Pancreas (tissue), 10 donors: Measurements from ENCODE around the gene SNX12. TPM values are rescaled to one million over a fixed set of nuclear protein-coding genes. Genes with fewer than 3 reads are reported as not detected.

ENCODE experiments used
- ATAC-seq, 4 donors: fragments of 200-7000 bp; cut with Tn5 transposase; one replicate each; pipeline versions ENCODE4 v1.8.0 to v1.9.1; 2020; ENCODE audit warnings: mild to moderate bottlenecking in 4 of 4, moderate library complexity in 4 of 4
- DNase-seq, 6 donors: peaks; one replicate each; pipeline ENCODE4 v3.0.0-alpha.2; 2020
- FAIRE-seq: peaks from 2 replicates; lab custom pipeline; 2012; peaks lifted over from hg19 to GRCh38; lab: Jason Lieb, UNC
- H3K27ac ChIP-seq, 4 donors: fragments of 200-600 bp; sonication (generic); 1 replicate in 3 of 4; 2 replicates in 1 of 4; pipeline versions ENCODE4 v1.5.0 to v1.8.0; 2020
- H3K27me3 ChIP-seq, 4 donors: fragments of 200-600 bp; one replicate each; pipeline ENCODE4 v1.8.0; 2021
- H3K36me3 ChIP-seq, 3 donors: fragments of 200-600 bp; sonication (generic) in 1 of 3; one replicate each; pipeline versions ENCODE4 v1.5.0 to v1.8.0; 2020 to 2021
- H3K4me1 ChIP-seq, 3 donors: fragments of 200-600 bp; one replicate each; pipeline ENCODE4 v1.8.0; 2021
- H3K4me3 ChIP-seq, 4 donors: fragments of 200-600 bp; sonication (generic) in 2 of 4; one replicate each; pipeline versions ENCODE4 v1.5.0 to v1.8.0; 2020 to 2021
- H3K9me3 ChIP-seq, 4 donors: fragments of 200-600 bp; one replicate each; pipeline ENCODE4 v1.8.0; 2021
- WGBS, 2 donors: extraction: QIAGEN DNeasy Blood & Tissue Kit; methylation state at CpG; one replicate each; pipeline ENCODE4 v1.1.7; 2013; 5-methylcytosine and 5-hydroxymethylcytosine counted together
- intact Hi-C, 3 donors: fragments of 100-400 bp; cut with DNase I; formaldehyde crosslinking; loops; one replicate each; pipeline versions ENCODE4 v1.11.1 to v1.14.2; 2022
- polyA plus RNA-seq, 2 donors: library from polyadenylated mRNA; stranded (reverse); fragments of 200-250 nt; gene quantifications; one replicate each; pipeline ENCODE4 v1.2.3, GENCODE V29; 2013
- total RNA-seq, 6 donors: library from RNA; stranded (reverse); fragmentation: NEBNext Ultra II Directional in 4 of 6; extraction: Animal tissue kit (Norgen Biotek cat#: 25700) in 4 of 6; gene quantifications; one replicate each; pipeline versions ENCODE4 v1.2.1 to v1.2.4, GENCODE V29; 2021 to 2023
- TF ChIP-seq, protein P1 (sequence below), 4 donors: fragments of 200-600 bp; sonication (generic) in 3 of 4; IDR thresholded peaks; one replicate each; pipeline versions ENCODE4 v1.5.0 to v1.8.0; 2021; ENCODE audit warnings: antibody characterized with exemption in 4 of 4
- donor health status: healthy with polysubstance abuse.
- donor health status: DM: no; HTN: no; CAD: no; lungs with moderate emphysema.
- donor health status: DM: no; HTN: no; CAD: no.
- donor health status: control.
- donor health status: control.
- donor health status: Bipolar disorder and iron deficiency.
- donor health status: DM: yes; HTN: yes; CAD: no.
- donor health status: DM: no; HTN: no; CAD: no.
- donor health status: DM: no; HTN: no; CAD: no.
- donor health status: DM: yes; HTN: yes; CAD: no.

SNX12 gene
- total and polyA plus RNA-seq, 8 donors, result 9.8 to 31.3 (median 21.5) TPM

DNA sequence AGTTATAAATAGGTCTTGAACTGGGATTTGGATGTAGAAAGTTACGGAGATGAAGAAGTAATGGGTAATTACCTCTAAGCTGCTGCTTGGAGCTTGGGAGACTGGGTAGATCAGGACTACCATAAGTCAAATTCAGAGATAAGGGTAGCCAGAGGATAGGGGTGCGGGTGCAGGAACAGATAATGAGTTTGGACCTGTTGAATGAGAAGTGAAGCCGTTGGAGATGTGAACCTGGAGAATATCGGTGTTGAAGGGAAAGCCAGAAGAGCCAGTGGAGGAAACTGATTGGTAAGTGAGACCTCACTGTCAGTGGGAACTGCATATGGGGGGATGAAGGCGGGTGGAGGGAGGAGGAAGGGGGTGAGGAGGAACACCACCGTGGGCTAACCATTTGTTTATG, 26.9 kb upstream of the SNX12 start:
- H3K4me1 ChIP-seq, result no peaks in the 10 kb centered on the region
- 17 to 35% methylated on average over 6 of the region's 6 CpGs for WGBS, 2 donors
- intact Hi-C loops, result no loop called here
- no peaks in the 10 kb centered on the region for H3K36me3 ChIP-seq
- DNase-seq (no peak), ATAC-seq (no peak), FAIRE-seq (no peak)
- H3K4me3 ChIP-seq, result peak overlapping the region; percentile 5 to 50 (median 33)
- TF ChIP-seq, protein P1, sequence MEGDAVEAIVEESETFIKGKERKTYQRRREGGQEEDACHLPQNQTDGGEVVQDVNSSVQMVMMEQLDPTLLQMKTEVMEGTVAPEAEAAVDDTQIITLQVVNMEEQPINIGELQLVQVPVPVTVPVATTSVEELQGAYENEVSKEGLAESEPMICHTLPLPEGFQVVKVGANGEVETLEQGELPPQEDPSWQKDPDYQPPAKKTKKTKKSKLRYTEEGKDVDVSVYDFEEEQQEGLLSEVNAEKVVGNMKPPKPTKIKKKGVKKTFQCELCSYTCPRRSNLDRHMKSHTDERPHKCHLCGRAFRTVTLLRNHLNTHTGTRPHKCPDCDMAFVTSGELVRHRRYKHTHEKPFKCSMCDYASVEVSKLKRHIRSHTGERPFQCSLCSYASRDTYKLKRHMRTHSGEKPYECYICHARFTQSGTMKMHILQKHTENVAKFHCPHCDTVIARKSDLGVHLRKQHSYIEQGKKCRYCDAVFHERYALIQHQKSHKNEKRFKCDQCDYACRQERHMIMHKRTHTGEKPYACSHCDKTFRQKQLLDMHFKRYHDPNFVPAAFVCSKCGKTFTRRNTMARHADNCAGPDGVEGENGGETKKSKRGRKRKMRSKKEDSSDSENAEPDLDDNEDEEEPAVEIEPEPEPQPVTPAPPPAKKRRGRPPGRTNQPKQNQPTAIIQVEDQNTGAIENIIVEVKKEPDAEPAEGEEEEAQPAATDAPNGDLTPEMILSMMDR (IDR thresholded peaks at IDR 0.05), result no peak
- no peaks in the 10 kb centered on the region for H3K9me3 ChIP-seq
- no peak overlapping the region for H3K27ac ChIP-seq
- H3K27me3 ChIP-seq, result no peaks in the 10 kb centered on the region

DNA sequence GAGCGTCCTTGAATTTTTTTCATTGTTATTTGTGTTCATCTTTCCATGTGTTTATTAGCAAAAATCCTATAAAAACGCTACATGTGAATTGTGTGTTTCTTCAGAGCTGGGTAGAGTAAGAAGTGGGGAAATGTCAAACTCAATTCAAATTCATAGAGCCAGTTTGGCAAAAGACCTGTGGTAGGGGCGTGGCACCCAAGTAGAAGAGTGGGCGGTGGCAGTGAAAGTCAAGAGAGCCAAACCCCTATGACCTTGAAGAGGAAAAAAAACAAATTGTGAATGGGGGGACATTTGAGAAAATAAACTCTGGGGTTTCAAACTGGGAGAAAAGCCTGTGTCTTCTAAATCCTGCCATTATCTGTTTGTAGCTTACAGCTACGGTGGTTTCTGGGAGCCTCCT, 23.1 kb upstream of the SNX12 start:
- no peaks in the 10 kb centered on the region for H3K4me1 ChIP-seq
- no peak for DNase-seq
- H3K9me3 ChIP-seq, result no peaks in the 10 kb centered on the region
- no peak overlapping the region for H3K27ac ChIP-seq
- H3K4me3 ChIP-seq, result no peak overlapping the region
- TF ChIP-seq, protein P1 (IDR thresholded peaks at IDR 0.05), result no peak
- no peak for ATAC-seq
- WGBS, 2 donors, result 68 to 86% methylated on average over 5 of the region's 5 CpGs
- H3K27me3 ChIP-seq, result no peaks in the 10 kb centered on the region
- intact Hi-C loops, result no loop called here
- no peak for FAIRE-seq
- H3K36me3 ChIP-seq, result no peaks in the 10 kb centered on the region

DNA sequence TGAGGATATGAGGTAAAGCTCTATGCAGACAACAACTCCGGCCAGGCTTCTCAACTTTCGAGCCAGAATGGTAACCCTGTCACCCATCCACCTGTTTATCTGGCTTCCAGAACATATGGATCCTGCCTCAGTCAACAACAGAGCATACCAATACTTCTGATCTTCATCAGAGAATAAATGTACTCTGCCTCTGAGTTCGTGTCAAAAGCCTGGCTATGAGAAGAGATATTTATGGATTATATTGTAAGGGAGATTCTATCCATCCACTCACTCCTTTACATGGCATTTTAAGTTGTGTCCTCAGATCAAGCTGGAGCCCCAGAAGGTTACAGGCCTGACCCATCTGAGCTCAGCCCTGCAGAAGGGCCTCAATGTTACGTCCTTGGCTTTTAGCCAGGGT, 17.8 kb upstream of the SNX12 start:
- H3K4me1 ChIP-seq, result no peaks in the 10 kb centered on the region
- WGBS, 2 donors, result 50 to 61% methylated on average over 4 of the region's 4 CpGs
- DNase-seq, result no peak
- no peak for ATAC-seq
- no peaks in the 10 kb centered on the region for H3K9me3 ChIP-seq
- intact Hi-C loops, result no loop called here
- no peak for FAIRE-seq
- TF ChIP-seq, protein P1 (IDR thresholded peaks at IDR 0.05), result no peak
- no peaks in the 10 kb centered on the region for H3K36me3 ChIP-seq
- no peak overlapping the region for H3K4me3 ChIP-seq
- no peak overlapping the region for H3K27ac ChIP-seq
- peaks cover 0 to 5% (median 0%) of the 10 kb centered on the region in 4 donors for H3K27me3 ChIP-seq

DNA sequence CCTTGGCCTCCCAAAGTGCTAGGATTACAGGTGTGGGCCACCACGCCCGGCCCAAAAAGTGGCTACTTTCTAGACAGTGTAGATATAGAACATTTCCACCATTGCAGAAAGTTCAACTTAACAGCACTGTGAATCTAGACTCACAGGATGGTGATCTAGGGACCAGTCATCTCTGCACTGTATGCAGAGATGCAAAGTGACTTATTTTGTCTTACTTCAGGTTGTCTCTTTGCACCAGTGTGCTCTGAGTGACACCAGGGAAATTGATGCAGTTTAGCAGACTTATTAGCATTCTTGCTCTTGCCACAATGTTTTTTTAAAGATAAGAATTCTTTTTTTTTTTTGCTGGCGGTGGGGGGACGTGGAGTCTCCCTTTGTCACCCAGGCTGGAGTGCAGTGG, 14.7 kb upstream of the SNX12 start:
- Histone ChIP-seq H3K27me3 (peaks cover 0 to 5% (median 2%) of the 10 kb centered on the region in 4 donors), H3K36me3 (no peaks in the 10 kb centered on the region), H3K4me3 (no peak overlapping the region), H3K4me1 (no peaks in the 10 kb centered on the region), H3K27ac (no peak overlapping the region), H3K9me3 (no peaks in the 10 kb centered on the region)
- FAIRE-seq, result no peak
- intact Hi-C loops, result no loop called here
- 57 to 61% methylated on average over 4 of the region's 4 CpGs for WGBS, 2 donors
- TF ChIP-seq, protein P1 (IDR thresholded peaks at IDR 0.05), result no peak
- no peak for DNase-seq
- no peak for ATAC-seq

DNA sequence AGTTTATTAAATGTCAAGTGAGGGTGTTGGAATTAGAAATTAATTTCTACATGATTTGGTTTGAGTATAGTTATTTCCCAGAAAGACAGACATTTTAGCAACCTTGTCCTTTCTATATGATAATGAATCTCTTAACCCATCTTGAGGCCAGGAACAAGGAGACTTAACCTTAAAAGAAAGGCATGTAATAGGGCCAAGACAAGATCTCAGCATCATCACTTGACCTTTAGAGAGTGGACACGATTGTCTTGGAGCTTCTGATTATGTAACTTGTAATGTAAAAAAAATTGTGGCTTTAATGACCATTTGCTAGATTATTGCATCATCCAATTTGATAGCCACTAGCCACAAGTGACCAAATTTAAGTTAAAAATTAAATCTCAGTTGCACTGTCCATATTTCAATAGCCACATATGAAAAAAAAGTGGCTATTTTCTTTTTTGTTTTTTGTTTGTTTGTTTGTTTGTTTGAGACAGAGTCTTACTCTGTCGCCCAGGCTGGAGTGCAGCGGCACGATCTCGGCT, 14.1 kb upstream of the SNX12 start:
- ATAC-seq (no peak), FAIRE-seq (no peak)
- no peaks in the 10 kb centered on the region for H3K9me3 ChIP-seq

More for the DNA sequence above, 14.1 kb upstream of the SNX12 start:
- Histone ChIP-seq H3K36me3 (no peaks in the 10 kb centered on the region), H3K27me3 (peaks cover 0 to 5% (median 2%) of the 10 kb centered on the region in 4 donors), H3K27ac (no peak overlapping the region), H3K4me1 (no peaks in the 10 kb centered on the region), H3K4me3 (no peak overlapping the region)
- WGBS, 2 donors, result 57 to 78% methylated on average over 5 of the region's 5 CpGs
- DNase-seq, result no peak
- intact Hi-C loops, result no loop called here
- TF ChIP-seq, protein P1 (IDR thresholded peaks at IDR 0.05), result no peak
